Left lobe of liver (tissue), 2 donors: ENCODE measurements around the gene PSMB7. TPM values are rescaled to one million over a fixed set of nuclear protein-coding genes. Genes with fewer than 3 reads are reported as not detected.
"Not testable (repeated sequence)": the region's sequence is repeated elsewhere in the genome, so short reads cannot be mapped to it uniquely, and the experiment has no call there.

ENCODE experiments used
- ATAC-seq: fragments of 200-7000 bp; cut with Tn5 transposase; one replicate; pipeline ENCODE4 v1.9.1; 2020; ENCODE audit warnings: mild to moderate bottlenecking, moderate library complexity
- DNase-seq: peaks from one replicate; pipeline ENCODE4 v3.0.0-alpha.2; 2020; ENCODE audit warnings: low spot score
- total RNA-seq: library from RNA; stranded (reverse); gene quantifications from one replicate; pipeline ENCODE4 v1.2.1, GENCODE V29; 2021
- donor health status: DM: no; HTN: no; CAD: no; lungs with moderate emphysema.
- donor health status: DM: no; HTN: yes; CAD: no.

Gene PSMB7
- total RNA-seq, 1 donor from 2014 or later, result 86.0 TPM

- ATAC-seq (no peak), DNase-seq (no peak)
These were observed 28.9 kb upstream of the PSMB7 start for GRCh38 chr9:124444166-124444565.

- DNase-seq (no peak), ATAC-seq (no peak)
These were observed 28.4 kb upstream of the PSMB7 start for GRCh38 chr9:124443625-124444024.

DNA sequence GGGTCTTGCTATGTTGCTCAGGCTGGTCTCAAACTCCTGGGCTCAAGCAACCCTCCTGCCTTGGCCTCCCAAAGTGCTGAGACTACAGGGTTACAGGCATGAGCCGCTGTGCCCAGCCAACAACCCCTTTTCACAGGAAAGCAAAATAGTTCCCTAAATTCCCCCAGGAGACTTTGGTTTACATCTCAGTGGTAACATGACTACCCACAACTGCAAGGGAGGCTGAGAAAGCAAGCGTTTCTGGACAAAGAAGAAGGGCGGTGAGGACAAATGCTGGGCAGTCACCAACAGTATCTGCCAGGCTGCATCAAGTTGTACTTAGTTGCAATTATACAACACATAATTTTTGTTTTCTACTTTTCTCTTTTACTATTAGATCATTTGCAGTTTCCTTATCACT lies 27.6 kb upstream of the PSMB7 start:
- ATAC-seq, result no peak
- no peak for DNase-seq

DNA sequence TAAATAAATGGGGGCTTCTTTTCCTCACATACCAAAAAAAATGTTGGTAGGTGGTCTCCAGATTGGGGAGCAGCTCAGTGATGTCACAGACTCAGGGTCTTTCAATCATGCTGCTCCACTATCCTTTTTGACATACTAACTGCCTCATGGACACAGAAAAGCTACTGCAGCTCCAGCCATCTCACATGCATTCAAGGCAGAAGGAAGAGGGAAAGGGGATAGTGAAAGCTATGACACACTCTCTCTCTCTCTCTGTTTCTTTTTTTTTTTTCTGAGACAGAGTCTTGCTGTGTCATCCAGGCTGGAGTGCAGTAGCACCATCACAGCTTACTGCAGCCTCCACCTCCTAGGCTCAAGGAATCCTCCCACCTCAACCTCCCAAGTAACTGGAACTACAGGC lies 27.1 kb upstream of the PSMB7 start:
- ATAC-seq (no peak), DNase-seq (no peak)

DNA sequence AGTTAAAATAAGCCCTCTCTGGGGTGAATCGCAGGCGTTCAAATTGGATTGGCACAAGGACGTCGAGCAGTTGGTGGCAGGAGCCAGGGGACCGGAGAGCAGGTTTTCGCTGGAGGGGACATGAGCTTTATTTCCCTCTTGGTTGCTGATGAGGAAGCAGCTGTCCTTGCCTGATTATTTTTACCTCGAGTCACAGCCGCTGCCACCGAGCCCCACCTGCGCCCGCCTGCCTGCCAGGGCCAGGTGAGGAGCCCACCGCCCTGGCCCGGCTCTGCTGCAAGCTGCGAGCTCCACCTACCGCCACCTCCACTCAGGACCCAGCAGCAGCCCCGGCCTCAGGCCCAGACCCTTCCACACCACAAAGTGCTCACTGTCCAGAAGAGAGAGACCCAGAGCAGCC lies 26.0 kb upstream of the PSMB7 start:
- DNase-seq (no peak), ATAC-seq (no peak)

GRCh38 chr9:124440786-124441185 lies 25.5 kb upstream of the PSMB7 start:
- DNase-seq (no peak), ATAC-seq (no peak)

GRCh38 chr9:124439686-124440243 lies 24.5 kb upstream of the PSMB7 start:
- no peak for DNase-seq

GRCh38 chr9:124439086-124439485 lies 23.8 kb upstream of the PSMB7 start:
- ATAC-seq (no peak), DNase-seq (no peak)

More at GRCh38 chr9:124439686-124440243, 24.5 kb upstream of the PSMB7 start:
- no peak for ATAC-seq

- DNase-seq, result no peak
These were observed 22.8 kb upstream of the PSMB7 start for GRCh38 chr9:124438091-124438490.

GRCh38 chr9:124437086-124437485 lies 21.8 kb upstream of the PSMB7 start:
- no peak for DNase-seq
- no peak for ATAC-seq

More at GRCh38 chr9:124438091-124438490, 22.8 kb upstream of the PSMB7 start:
- ATAC-seq, result no peak

- DNase-seq, result no peak
These were observed 21.1 kb upstream of the PSMB7 start for GRCh38 chr9:124436320-124436719.

DNA sequence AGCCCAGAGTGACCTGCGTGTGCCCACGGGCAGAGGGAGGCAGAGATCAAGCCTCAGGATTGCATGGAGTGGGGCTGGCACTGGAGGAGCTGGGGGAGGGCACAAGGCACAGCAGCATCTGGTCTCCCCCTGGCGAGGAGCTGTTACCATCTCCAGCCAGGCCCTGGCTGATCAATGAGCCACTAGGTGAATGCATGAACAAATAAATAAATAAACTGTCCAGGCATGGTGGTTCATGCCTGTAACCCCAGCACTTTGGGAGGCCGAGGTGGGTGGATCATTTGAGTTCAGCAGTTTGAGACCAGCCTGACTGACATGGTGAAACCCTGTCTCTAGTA lies 14.3 kb upstream of the PSMB7 start:
- no peak for ATAC-seq
- DNase-seq, result no peak

More at GRCh38 chr9:124436320-124436719, 21.1 kb upstream of the PSMB7 start:
- no peak for ATAC-seq

DNA sequence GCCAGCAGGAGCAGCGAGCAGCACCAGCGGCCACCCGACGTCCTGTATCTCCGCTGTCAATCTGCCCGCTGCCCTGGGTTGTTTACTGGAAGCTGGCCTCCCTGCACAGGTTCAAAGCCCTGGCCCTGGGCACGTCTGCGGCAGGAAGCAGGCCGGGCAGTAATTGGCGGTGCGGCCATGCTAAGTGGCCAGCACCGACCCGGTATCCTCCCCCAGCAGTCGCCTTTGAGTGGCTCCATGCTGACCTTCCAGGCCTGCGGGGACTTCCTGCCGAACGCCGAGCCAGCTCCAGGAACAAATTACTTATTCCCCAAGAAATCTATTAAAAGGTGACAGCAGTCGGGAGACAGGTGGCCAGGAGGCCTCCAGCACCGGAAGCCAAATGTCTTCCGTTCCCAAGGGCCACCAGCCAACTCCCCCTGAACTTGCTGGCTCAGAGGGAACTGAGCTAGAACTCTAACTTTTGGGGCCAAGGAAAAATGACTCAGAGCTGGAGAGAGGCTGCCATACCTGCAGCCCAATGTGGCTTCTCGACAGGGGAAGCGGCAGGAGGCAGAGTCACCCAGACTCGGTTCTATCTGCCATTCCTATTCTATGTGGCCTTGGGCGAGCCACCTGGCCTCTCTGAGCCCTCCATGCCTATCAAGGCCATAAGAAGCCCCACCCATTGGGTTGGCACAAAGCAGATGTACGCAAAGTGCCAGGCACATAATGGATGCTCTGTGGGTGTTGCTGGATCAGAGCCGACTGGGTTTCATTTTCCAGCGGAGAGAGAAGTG lies 13.7 kb upstream of the PSMB7 start:
- ATAC-seq (peak; percentile 19), DNase-seq (no peak)

DNA sequence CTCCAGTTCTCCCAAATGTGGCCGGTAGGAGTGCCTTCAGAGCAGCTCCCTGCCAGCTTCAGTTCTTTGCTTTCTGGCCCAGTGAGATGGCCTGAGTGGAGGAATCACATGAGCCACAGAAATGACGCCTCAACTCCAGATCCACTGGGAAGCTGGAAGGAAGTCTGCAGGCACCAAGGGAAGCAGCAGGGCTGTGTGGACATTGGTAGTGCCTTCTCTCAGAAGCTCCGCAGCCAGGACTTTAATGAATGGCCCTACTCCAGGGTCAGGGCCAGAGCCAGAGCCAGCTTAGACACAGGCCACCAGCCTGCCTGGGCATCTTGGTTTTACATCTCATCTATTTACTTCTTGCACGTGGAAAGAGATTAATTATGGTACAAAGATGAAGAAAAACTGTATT lies 12.0 kb upstream of the PSMB7 start:
- ATAC-seq (no peak), DNase-seq (no peak)

GRCh38 chr9:124426361-124426760 lies 11.1 kb upstream of the PSMB7 start:
- no peak for ATAC-seq
- no peak for DNase-seq

- not testable (repeated sequence) for DNase-seq, ATAC-seq
These were observed 10.5 kb upstream of the PSMB7 start for GRCh38 chr9:124425733-124426132.

GRCh38 chr9:124423591-124423990 lies 8.3 kb upstream of the PSMB7 start:
- no peak for ATAC-seq
- DNase-seq, result no peak

DNA sequence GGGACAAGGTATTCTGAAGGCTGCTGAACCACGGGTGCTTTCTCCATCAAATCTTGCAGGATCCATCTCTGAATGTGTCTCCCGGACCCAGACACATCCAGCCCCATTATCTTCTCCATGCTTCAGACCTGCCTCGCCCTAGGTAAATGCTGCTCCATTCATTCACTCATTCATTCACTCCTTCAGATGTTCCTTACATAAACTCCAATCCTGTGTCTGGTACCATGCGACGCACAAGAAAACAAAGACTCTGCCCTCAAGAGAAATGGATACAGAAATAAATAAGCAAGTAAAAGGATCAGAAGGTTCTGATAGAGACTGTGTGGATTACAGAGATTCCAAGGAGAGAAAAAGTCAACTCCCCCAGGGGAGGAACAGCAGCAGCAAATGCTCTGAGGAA lies 7.9 kb upstream of the PSMB7 start:
- no peak for DNase-seq
- ATAC-seq, result no peak

- ATAC-seq (no peak), DNase-seq (no peak)
These were observed 5.8 kb upstream of the PSMB7 start for GRCh38 chr9:124420991-124421543.

GRCh38 chr9:124419832-124420489 lies 4.7 kb upstream of the PSMB7 start:
- DNase-seq, result no peak
- no peak for ATAC-seq

- no peak for ATAC-seq
- no peak for DNase-seq
These were observed 726 bp upstream of the PSMB7 start for GRCh38 chr9:124415852-124416484.
